IMR-90 (cell line): ENCODE measurements around the gene CHL1. TPM values are rescaled to one million over a fixed set of nuclear protein-coding genes. Genes with fewer than 3 reads are reported as not detected.

Source experiments
- ATAC-seq: fragments of 200-7000 bp; cut with Tn5 transposase; 2 replicates; pipeline ENCODE4 v1.9.1; 2020; ENCODE audit warnings: low read depth, mild to moderate bottlenecking, moderate library complexity
- BruUV-seq: library from RNA; stranded (reverse); fragments of 400-500 nt; replicated peaks from 2 replicates; lab custom pipeline; 2021; lab: Mats Ljungman, UMichigan
- CTCF ChIA-PET: fragments of 300-600 bp; formaldehyde crosslinking; extraction: SDS; loops from one replicate; lab custom pipeline; 2021; ENCODE audit warnings: antibody characterized with exemption; lab: Yijun Ruan, JAX
- POLR2A ChIA-PET: fragments of 300-600 bp; sonication (Branson Sonifier 250); formaldehyde crosslinking; loops from one replicate; lab custom pipeline; 2022; ENCODE audit warnings: antibody characterized with exemption; ENCODE audit not compliant: unreplicated experiment; lab: Charles Lee
- DNase-seq: peaks from one replicate; pipeline ENCODE4 v3.0.0; 2013
- H2AFZ ChIP-seq: replicated peaks from 2 replicates; pipeline ENCODE3; 2013; ENCODE audit warnings: low read length, mild to moderate bottlenecking; ENCODE audit not compliant: poor library complexity
- H2AK5ac ChIP-seq: 2 replicates; pipeline ENCODE4 v1.6.1; 2013; ENCODE audit warnings: low read depth, low read length, inconsistent platforms
- H2AK9ac ChIP-seq: replicated peaks from 2 replicates; pipeline ENCODE3; 2013; ENCODE audit warnings: mild to moderate bottlenecking, low read depth, low read length, moderate library complexity; ENCODE audit not compliant: poor library complexity
- H2BK120ac ChIP-seq: 2 replicates; pipeline ENCODE4 v1.6.1; 2013; ENCODE audit warnings: low read depth, low read length, inconsistent platforms
- H2BK15ac ChIP-seq: 3 replicates; pipeline ENCODE4 v1.6.1; 2013; ENCODE audit warnings: low read depth, low read length, inconsistent platforms
- H2BK20ac ChIP-seq: 2 replicates; pipeline ENCODE4 v1.6.1; 2013; ENCODE audit warnings: low read depth, mild to moderate bottlenecking, inconsistent platforms, low read length, moderate library complexity
- H2BK5ac ChIP-seq: 2 replicates; pipeline ENCODE4 v1.6.1; 2013; ENCODE audit warnings: mild to moderate bottlenecking, low read depth, low read length, inconsistent platforms; ENCODE audit not compliant: poor library complexity, severe bottlenecking
- H3K14ac ChIP-seq: replicated peaks from 2 replicates; pipeline ENCODE4 v1.6.1; 2013; ENCODE audit warnings: low read depth, low read length, inconsistent platforms
- H3K18ac ChIP-seq: 2 replicates; pipeline ENCODE4 v1.6.1; 2013; ENCODE audit warnings: low read depth, low read length, control low read depth
- H3K23ac ChIP-seq: 2 replicates; pipeline ENCODE4 v1.6.1; 2013; ENCODE audit warnings: low read depth, low read length, inconsistent platforms
- H3K27ac ChIP-seq: 2 replicates; pipeline ENCODE4 v1.5.1; 2013; ENCODE audit warnings: mild to moderate bottlenecking, control low read depth, low read length; ENCODE audit not compliant: insufficient read depth
- H3K27me3 ChIP-seq: 2 replicates; pipeline ENCODE4 v1.6.1; 2013; ENCODE audit warnings: low read length; ENCODE audit not compliant: control insufficient read depth, insufficient read depth
- H3K36me3 ChIP-seq: 2 replicates; pipeline ENCODE4 v1.6.1; 2013; ENCODE audit warnings: low read length, mixed read lengths; ENCODE audit not compliant: control insufficient read depth, insufficient read depth
- H3K4ac ChIP-seq: 2 replicates; pipeline ENCODE4 v1.6.1; 2013; ENCODE audit warnings: low read depth, low read length, inconsistent platforms
- H3K4me1 ChIP-seq: 2 replicates; pipeline ENCODE4 v1.6.1; 2013; ENCODE audit warnings: low read length, mixed read lengths; ENCODE audit not compliant: control insufficient read depth, insufficient read depth
- H3K4me2 ChIP-seq: 2 replicates; pipeline ENCODE4 v1.6.1; 2013; ENCODE audit warnings: low read depth, mild to moderate bottlenecking, control low read depth, low read length, moderate library complexity
- H3K4me3 ChIP-seq: 2 replicates; pipeline ENCODE4 v1.5.1; 2013; ENCODE audit warnings: low read depth, mild to moderate bottlenecking, control low read depth, low read length, moderate library complexity; ENCODE audit not compliant: insufficient read depth
- H3K56ac ChIP-seq: 2 replicates; pipeline ENCODE4 v1.6.1; 2013; ENCODE audit warnings: low read length, inconsistent platforms; ENCODE audit not compliant: insufficient read depth; ENCODE audit errors: extremely low read depth
- H3K79me1 ChIP-seq, 2 experiments: 2 replicates each; pipeline ENCODE4 v1.6.1; 2013; ENCODE audit warnings: low read length in 2 of 2, inconsistent platforms in 1 of 2, low read depth in 1 of 2
- H3K9ac ChIP-seq: 2 replicates; pipeline ENCODE4 v1.6.1; 2013; ENCODE audit warnings: low read depth, low read length, control low read depth
- H3K9me1 ChIP-seq: 2 replicates; pipeline ENCODE4 v1.6.1; 2013; ENCODE audit warnings: low read length, inconsistent platforms; ENCODE audit not compliant: insufficient read depth
- H3K9me3 ChIP-seq: 2 replicates; pipeline ENCODE4 v1.6.1; 2013; ENCODE audit warnings: low read length; ENCODE audit not compliant: control insufficient read depth, insufficient read depth
- H4K20me1 ChIP-seq: 2 replicates; pipeline ENCODE4 v1.6.1; 2013; ENCODE audit warnings: low read length, inconsistent platforms; ENCODE audit not compliant: insufficient read depth
- H4K5ac ChIP-seq: 2 replicates; pipeline ENCODE4 v1.6.1; 2013; ENCODE audit warnings: mild to moderate bottlenecking, low read depth, low read length, control low read depth
- H4K8ac ChIP-seq, 2 experiments: 2 replicates each; pipeline ENCODE4 v1.6.1; 2013; ENCODE audit warnings: low read depth in 2 of 2, low read length in 2 of 2, control low read depth in 1 of 2, inconsistent platforms in 1 of 2
- H4K91ac ChIP-seq: 2 replicates; pipeline ENCODE4 v1.6.1; 2013; ENCODE audit warnings: low read depth, low read length, inconsistent platforms; ENCODE audit not compliant: insufficient read depth
- BHLHE40 ChIP-seq: fragments of 150-350 bp; IDR thresholded peaks from 2 replicates; pipeline ENCODE4 v1.6.1; 2016; ENCODE audit warnings: mild to moderate bottlenecking, low read depth, low read length
- CTCF ChIP-seq: conservative IDR thresholded peaks from 2 replicates; pipeline ENCODE4 v1.5.1; 2012; ENCODE audit warnings: mild to moderate bottlenecking, low read depth, low read length, improper control_type of control experiment
- FOS ChIP-seq: fragments of 150-350 bp; IDR thresholded peaks from 2 replicates; pipeline ENCODE4 v1.6.1; 2016; ENCODE audit warnings: low read depth, low read length
- MAFK ChIP-seq: IDR thresholded peaks from 2 replicates; pipeline ENCODE4 v1.6.1; 2012; ENCODE audit warnings: low read depth, low read length, improper control_type of control experiment
- MAZ ChIP-seq: IDR thresholded peaks from 2 replicates; pipeline ENCODE4 v1.6.1; 2012; ENCODE audit warnings: low read depth, mild to moderate bottlenecking, low read length, improper control_type of control experiment, moderate library complexity, borderline replicate concordance
- NFE2L2 ChIP-seq: fragments of 150-350 bp; IDR thresholded peaks from 2 replicates; pipeline ENCODE4 v1.6.1; 2016; ENCODE audit warnings: low read depth, mild to moderate bottlenecking, low read length
- POLR2A ChIP-seq: IDR thresholded peaks from 2 replicates; pipeline ENCODE4 v1.6.1; 2012; ENCODE audit warnings: mild to moderate bottlenecking, low read depth, low read length
- SMC3 ChIP-seq: fragments of 150-350 bp; IDR thresholded peaks from 2 replicates; pipeline ENCODE4 v1.6.1; 2016; ENCODE audit warnings: low read depth, mild to moderate bottlenecking, antibody characterized with exemption, low read length, moderate library complexity
- USF2 ChIP-seq: fragments of 150-350 bp; IDR thresholded peaks from 2 replicates; pipeline ENCODE4 v1.6.1; 2017; ENCODE audit warnings: mild to moderate bottlenecking, antibody characterized with exemption, low read length, low read depth
- WGBS, 2 experiments: methylation state at CpG; one replicate each; pipeline versions ENCODE4 v1.1.5 to v1.1.7; 2013; ENCODE audit warnings: missing lambda C conversion rate in 2 of 2; ENCODE audit not compliant: insufficient read length in 1 of 2; ENCODE audit errors: extremely low coverage in 2 of 2; 5-methylcytosine and 5-hydroxymethylcytosine counted together
- dilution Hi-C: fragments of 300-500 bp; cut with HindIII; formaldehyde crosslinking; loops from one replicate; pipeline ENCODE4 v1.14.3; 2018; ENCODE audit warnings: low sequenced_read_pairs; ENCODE audit not compliant: unreplicated experiment
- in situ Hi-C: fragments of 300-500 bp; cut with MboI; formaldehyde crosslinking; loops from 3 replicates; pipeline ENCODE4 v1.14.3; 2019; ENCODE audit warnings: low sequenced_read_pairs, inconsistent platforms, mixed read lengths
- intact Hi-C: fragments of 100-400 bp; cut with micrococcal nuclease; formaldehyde crosslinking; loops from 2 replicates; pipeline ENCODE4 v1.10.0; 2022
- polyA plus RNA-seq, 3 experiments: library from polyadenylated mRNA; depleted of rRNA; stranded (reverse); fragments of >200 nt; gene quantifications; 2 replicates each; pipeline ENCODE4 v1.2.3, GENCODE V29; 2012; ENCODE audit warnings: low replicate concordance in 1 of 3
- total RNA-seq: library from RNA; depleted of rRNA; stranded (reverse); fragments of >200 nt; gene quantifications from 2 replicates; pipeline ENCODE4 v1.2.3, GENCODE V29; 2012

CHL1 gene
- total and polyA plus RNA-seq, 2 of the 4 experiments (the other 2 are of a cell fraction), result 0.38 to 1.6 TPM

DNA sequence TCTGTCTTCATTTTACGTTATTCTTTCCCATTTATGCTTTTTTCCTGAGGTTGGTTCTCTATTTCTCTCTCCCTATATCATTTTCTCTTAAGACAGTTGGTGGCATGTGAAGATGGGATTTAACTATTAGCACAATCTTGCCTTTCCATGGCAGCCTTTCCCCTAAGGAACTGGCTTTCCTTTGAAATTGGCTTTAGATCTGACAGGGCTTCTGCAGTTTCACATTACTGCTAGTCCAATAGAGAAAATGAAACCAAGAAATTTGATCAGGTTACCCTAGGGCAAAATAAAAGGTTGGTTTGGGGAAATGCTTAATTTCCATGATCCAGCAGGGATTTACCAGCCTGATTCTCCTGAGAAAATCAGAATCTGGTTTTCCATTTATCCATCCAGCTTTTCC lies 22.7 kb upstream of the CHL1 start:
- no peak overlapping the region for H3K4ac ChIP-seq
- H3K4me3 ChIP-seq, result no peak overlapping the region
- no peak overlapping the region for H2BK20ac ChIP-seq
- no peak for ATAC-seq
- no peak overlapping the region for H4K5ac ChIP-seq
- no peak overlapping the region for H3K18ac ChIP-seq
- no peak overlapping the region for H3K14ac ChIP-seq
- H3K27ac ChIP-seq, result no peak overlapping the region
- H3K23ac ChIP-seq, result no peak overlapping the region
- H2AK9ac ChIP-seq, result no peak overlapping the region
- no peak overlapping the region for H2BK15ac ChIP-seq
- ChIA-PET CTCF (no interaction called here), POLR2A (no interaction called here)
- H3K56ac ChIP-seq, result no peak overlapping the region
- H4K20me1 ChIP-seq, result no peaks in the 10 kb centered on the region
- no peak for TF ChIP-seq NFE2L2
- no peak for TF ChIP-seq MAFK
- no peak for TF ChIP-seq SMC3
- no peak for TF ChIP-seq CTCF
- TF ChIP-seq FOS, result no peak
- no peak for TF ChIP-seq POLR2A
- TF ChIP-seq BHLHE40, result no peak
- TF ChIP-seq MAZ, result no peak
- TF ChIP-seq USF2, result no peak
- no CpG with 5 or more reads among the region's 1 CpG for WGBS, 2 experiments
- peak; percentile 0 for DNase-seq
- no peak overlapping the region for H4K91ac ChIP-seq
- dilution Hi-C loops, result no loop called here
- no TSS peak for BruUV-seq
- H2BK120ac ChIP-seq, result no peak overlapping the region
- in situ Hi-C loops, result no loop called here
- intact Hi-C loops, result no loop called here
- no peaks in the 10 kb centered on the region for H3K27me3 ChIP-seq
- H3K9ac ChIP-seq, result no peak overlapping the region
- no peaks in the 10 kb centered on the region for H3K4me1 ChIP-seq
- no peaks in the 10 kb centered on the region for H3K79me1 ChIP-seq
- no peak overlapping the region for H3K4me2 ChIP-seq
- no peak overlapping the region for H2AK5ac ChIP-seq
- no peak overlapping the region for H2AFZ ChIP-seq
- no peak overlapping the region for H2BK5ac ChIP-seq
- no peaks in the 10 kb centered on the region for H3K9me3 ChIP-seq
- no peaks in the 10 kb centered on the region for H3K36me3 ChIP-seq
- H4K8ac ChIP-seq, result no peak overlapping the region
- no peaks in the 10 kb centered on the region for H3K9me1 ChIP-seq
